CD4-positive, alpha-beta T cell (primary cell): ENCODE results near the gene NUDT11. TPM values are rescaled to one million over a fixed set of nuclear protein-coding genes. Genes with fewer than 3 reads are reported as not detected.
"Not testable (repeated sequence)": the region's sequence is repeated elsewhere in the genome, so short reads cannot be mapped to it uniquely, and the experiment has no call there.

Source experiments
- ATAC-seq: fragments of 200-7000 bp; cut with Tn5 transposase; one replicate; pipeline ENCODE4 v1.10.0; 2022; ENCODE audit warnings: mild to moderate bottlenecking; ENCODE audit not compliant: poor library complexity
- CTCF ChIA-PET: fragments of 350-600 bp; sonication (Branson Sonifier 250); formaldehyde crosslinking; loops from one replicate; lab custom pipeline; 2021; ENCODE audit warnings: antibody characterized with exemption, inconsistent platforms; lab: Charles Lee
- POLR2A ChIA-PET: fragments of 350-600 bp; sonication (Branson Sonifier 250); formaldehyde crosslinking; loops from one replicate; lab custom pipeline; 2021; ENCODE audit warnings: antibody characterized with exemption, inconsistent platforms; lab: Charles Lee
- DNase-seq, 14 experiments: peaks; one replicate each; pipeline ENCODE4 v3.0.0-alpha.2; 2013 to 2020; ENCODE audit warnings: mixed read lengths in 2 of 14
- H3K27ac ChIP-seq, 2 donors: one replicate each; pipeline versions ENCODE4 v1.5.1 to v1.7.0; 2013; ENCODE audit warnings: low read length in 2 of 2, low read depth in 1 of 2, mild to moderate bottlenecking in 1 of 2
- H3K27me3 ChIP-seq, 2 experiments: 1 replicate in 1 of 2; 2 replicates in 1 of 2; pipeline versions ENCODE4 v1.6.1 to v1.7.0; 2013; ENCODE audit warnings: low read length in 2 of 2, control low read depth in 1 of 2, mild to moderate bottlenecking in 1 of 2, moderate library complexity in 1 of 2; ENCODE audit not compliant: insufficient read depth in 2 of 2, control insufficient read depth in 1 of 2
- H3K36me3 ChIP-seq: one replicate; pipeline ENCODE4 v1.6.1; 2013; ENCODE audit warnings: low read length, control low read depth; ENCODE audit not compliant: insufficient read depth
- H3K4me1 ChIP-seq: one replicate; pipeline ENCODE4 v1.6.1; 2013; ENCODE audit warnings: low read length, control low read depth; ENCODE audit not compliant: insufficient read depth
- H3K4me3 ChIP-seq: one replicate; pipeline ENCODE4 v1.5.1; 2013; ENCODE audit warnings: mild to moderate bottlenecking, low read length, moderate library complexity
- H3K9me3 ChIP-seq, 2 experiments: 1 replicate in 1 of 2; 2 replicates in 1 of 2; pipeline versions ENCODE4 v1.6.1 to v1.7.0; 2013; ENCODE audit warnings: low read length in 2 of 2, mild to moderate bottlenecking in 2 of 2, control low read depth in 1 of 2, moderate library complexity in 1 of 2; ENCODE audit not compliant: control insufficient read depth in 1 of 2, insufficient read depth in 1 of 2
- H3K27ac Mint-ChIP-seq: one replicate; pipeline ENCODE4 v1.8.0; 2020; ENCODE audit warnings: mixed read lengths
- H3K27me3 Mint-ChIP-seq: one replicate; pipeline ENCODE4 v1.8.0; 2021; ENCODE audit warnings: mixed read lengths
- H3K36me3 Mint-ChIP-seq: one replicate; pipeline ENCODE4 v1.8.0; 2021; ENCODE audit warnings: low read depth, mixed read lengths
- H3K4me1 Mint-ChIP-seq: one replicate; pipeline ENCODE4 v1.8.0; 2021; ENCODE audit warnings: low read depth, mixed read lengths
- H3K4me3 Mint-ChIP-seq: one replicate; pipeline ENCODE4 v1.8.0; 2020; ENCODE audit warnings: mild to moderate bottlenecking, mixed read lengths
- H3K9me3 Mint-ChIP-seq: one replicate; pipeline ENCODE4 v1.8.0; 2020; ENCODE audit warnings: mixed read lengths
- intact Hi-C, 2 experiments: fragments of 100-400 bp; cut with DNase I in 1 of 2; cut with micrococcal nuclease in 1 of 2; formaldehyde crosslinking; loops; one replicate each; pipeline versions ENCODE4 v1.15.1 to v1.9.0; 2023 to 2025; cut with DNase I, micrococcal nuclease
- polyA plus RNA-seq, 2 donors: library from polyadenylated mRNA; unstranded; fragments of 120-200 nt; gene quantifications; one replicate each; pipeline ENCODE4 v1.2.1, GENCODE V29; 2013
- total RNA-seq, 174 experiments: library from RNA in 2 of 174; stranded (reverse) in 2 of 174; gene quantifications; one replicate each; pipeline ENCODE4 v1.2.3 and lab custom pipeline; 2021 to 2026
- TF ChIP-seq, protein P1 (sequence below): fragments of 200-600 bp; IDR thresholded peaks from one replicate; pipeline ENCODE4 v1.8.0; 2022; ENCODE audit warnings: antibody characterized with exemption, mild to moderate bottlenecking

Gene NUDT11
- total RNA-seq (under 1 TPM; 0.20 to 0.47 TPM), total RNA-seq (lab: John Stamatoyannopoulos, UW) (0.17 to 7.5 (median 1.0) reads per million in 172 experiments)
- 0.42 TPM for polyA plus RNA-seq (2013, experiment 1 of 2)
- 0.61 TPM for polyA plus RNA-seq (2013, experiment 2 of 2)

- no peaks in the 10 kb centered on the region for H3K36me3 Mint-ChIP-seq
- no peaks in the 10 kb centered on the region for H3K9me3 ChIP-seq
- ATAC-seq (peak; percentile 52), DNase-seq (peak in 9 of 14 experiments; percentile 1 to 37 (median 15))
- H3K27ac Mint-ChIP-seq = no peak within 1 kb of the TSS
- H3K27me3 ChIP-seq = peaks cover 0 to 9% of the 10 kb centered on the region in 2 experiments
- H3K27ac ChIP-seq = no peak within 1 kb of the TSS
- no peaks in the 10 kb centered on the region for H3K36me3 ChIP-seq
- ChIA-PET CTCF (no interaction called here), POLR2A (no interaction called here)
- H3K4me1 Mint-ChIP-seq = no peaks in the 10 kb centered on the region
- H3K4me1 ChIP-seq = peaks cover 5% of the 10 kb centered on the region
- no peaks in the 10 kb centered on the region for H3K9me3 Mint-ChIP-seq
- H3K27me3 Mint-ChIP-seq = peaks cover 34% of the 10 kb centered on the region
- peak within 1 kb of the TSS; percentile 90 for H3K4me3 Mint-ChIP-seq
- TF ChIP-seq, protein P1, sequence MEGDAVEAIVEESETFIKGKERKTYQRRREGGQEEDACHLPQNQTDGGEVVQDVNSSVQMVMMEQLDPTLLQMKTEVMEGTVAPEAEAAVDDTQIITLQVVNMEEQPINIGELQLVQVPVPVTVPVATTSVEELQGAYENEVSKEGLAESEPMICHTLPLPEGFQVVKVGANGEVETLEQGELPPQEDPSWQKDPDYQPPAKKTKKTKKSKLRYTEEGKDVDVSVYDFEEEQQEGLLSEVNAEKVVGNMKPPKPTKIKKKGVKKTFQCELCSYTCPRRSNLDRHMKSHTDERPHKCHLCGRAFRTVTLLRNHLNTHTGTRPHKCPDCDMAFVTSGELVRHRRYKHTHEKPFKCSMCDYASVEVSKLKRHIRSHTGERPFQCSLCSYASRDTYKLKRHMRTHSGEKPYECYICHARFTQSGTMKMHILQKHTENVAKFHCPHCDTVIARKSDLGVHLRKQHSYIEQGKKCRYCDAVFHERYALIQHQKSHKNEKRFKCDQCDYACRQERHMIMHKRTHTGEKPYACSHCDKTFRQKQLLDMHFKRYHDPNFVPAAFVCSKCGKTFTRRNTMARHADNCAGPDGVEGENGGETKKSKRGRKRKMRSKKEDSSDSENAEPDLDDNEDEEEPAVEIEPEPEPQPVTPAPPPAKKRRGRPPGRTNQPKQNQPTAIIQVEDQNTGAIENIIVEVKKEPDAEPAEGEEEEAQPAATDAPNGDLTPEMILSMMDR = no peak
- intact Hi-C loops = no loop called here
- H3K4me3 ChIP-seq = peak within 1 kb of the TSS; percentile 49
Measured at GRCh38 chrX:51496501-51497291, at the start of gene NUDT11. TSS of gene NUDT11 (minus strand) at chrX:51496592. CDS start at chrX:51496444, 148 bp downstream.

DNA sequence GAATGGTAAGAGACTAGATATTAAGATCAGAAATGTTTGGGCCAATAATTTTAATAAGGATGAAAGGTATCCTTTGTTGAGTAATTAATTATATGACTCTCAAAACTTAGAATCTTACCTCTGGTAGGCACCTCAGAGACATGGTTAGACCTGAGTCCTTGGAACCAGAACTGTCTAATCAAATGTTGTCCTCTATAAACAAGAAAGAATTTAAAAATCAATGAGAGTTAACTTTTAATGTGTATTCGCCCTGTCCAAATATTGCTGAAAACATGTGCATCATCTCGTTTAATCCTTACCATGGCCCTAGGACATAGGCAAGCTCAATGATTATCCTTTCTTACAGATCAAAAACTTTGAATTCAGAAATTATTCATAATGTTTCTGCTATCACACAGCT, 24.0 kb upstream of the NUDT11 start:
- Histone ChIP-seq H3K27ac (no peak overlapping the region), H3K27me3 (peaks cover 0 to 8% of the 10 kb centered on the region in 2 experiments), H3K36me3 (no peaks in the 10 kb centered on the region), H3K9me3 (no peaks in the 10 kb centered on the region), H3K4me3 (no peak overlapping the region), H3K4me1 (no peaks in the 10 kb centered on the region)
- H3K27me3 Mint-ChIP-seq = peaks cover 3% of the 10 kb centered on the region
- no peak overlapping the region for H3K27ac Mint-ChIP-seq
- TF ChIP-seq, protein P1 = no peak
- ATAC-seq = no peak
- ChIA-PET CTCF (no interaction called here), POLR2A (no interaction called here)
- no peak overlapping the region for H3K4me3 Mint-ChIP-seq
- DNase-seq = no peak
- H3K4me1 Mint-ChIP-seq = no peaks in the 10 kb centered on the region
- H3K36me3 Mint-ChIP-seq = no peaks in the 10 kb centered on the region
- intact Hi-C loops = no loop called here
- no peaks in the 10 kb centered on the region for H3K9me3 Mint-ChIP-seq

GRCh38 chrX:51519131-51519530, 22.7 kb upstream of the NUDT11 start:
- H3K4me1 ChIP-seq, POLR2A ChIA-PET, ATAC-seq, H3K4me3 ChIP-seq, H3K4me3 Mint-ChIP-seq, H3K36me3 ChIP-seq, intact Hi-C loops, CTCF ChIA-PET, H3K27ac Mint-ChIP-seq, H3K27me3 Mint-ChIP-seq, H3K36me3 Mint-ChIP-seq, DNase-seq, H3K9me3 ChIP-seq, H3K9me3 Mint-ChIP-seq, H3K27ac ChIP-seq, H3K27me3 ChIP-seq, H3K4me1 Mint-ChIP-seq: not testable (repeated sequence)
